ENCODE results near the gene SAT2. TPM values are rescaled to one million over a fixed set of nuclear protein-coding genes. Genes with fewer than 3 reads are reported as not detected.

SAT2 gene
- total and polyA plus RNA-seq, 12 donors, result 45.7 to 164 (median 69.0) TPM

DNA sequence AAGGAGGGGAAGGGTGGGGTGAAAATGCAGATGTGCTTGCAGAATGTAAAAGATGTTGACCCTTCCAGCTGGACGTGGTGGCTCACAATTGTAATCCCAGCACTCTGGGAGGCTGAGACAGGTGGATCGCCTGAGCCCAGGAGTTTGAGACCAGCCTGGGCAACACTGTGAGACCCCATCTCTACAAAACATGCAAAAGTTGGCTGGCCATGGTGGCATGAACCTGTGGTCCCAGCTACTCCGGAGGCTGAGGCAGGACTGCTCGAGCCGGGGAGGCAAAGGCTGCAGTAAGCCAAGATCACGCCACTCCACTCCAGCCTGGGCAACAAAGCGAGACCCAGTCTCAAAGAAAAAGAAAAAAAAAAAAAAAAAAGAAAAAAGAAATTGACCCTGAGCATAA is 40.9 kb upstream of the SAT2 start:
- Histone ChIP-seq H3K4me3 (no peak overlapping the region), H3K9me3 (peaks cover 0 to 6% (median 4%) of the 10 kb centered on the region in 11 donors), H3K36me3 (peaks cover 0 to 80% (median 46%) of the 10 kb centered on the region in 9 donors), H3K27me3 (no peaks in the 10 kb centered on the region), H3K4me1 (no peaks in the 10 kb centered on the region), H3K27ac (no peak overlapping the region)
- ATAC-seq (no peak), DNase-seq (no peak)
- TF ChIP-seq CTCF (IDR thresholded peaks at IDR 0.05), result no peak
- 95% methylated on average over 7 of the region's 7 CpGs for WGBS, 2 donors
- intact Hi-C loops (cut with DNase I), result no loop called here

DNA sequence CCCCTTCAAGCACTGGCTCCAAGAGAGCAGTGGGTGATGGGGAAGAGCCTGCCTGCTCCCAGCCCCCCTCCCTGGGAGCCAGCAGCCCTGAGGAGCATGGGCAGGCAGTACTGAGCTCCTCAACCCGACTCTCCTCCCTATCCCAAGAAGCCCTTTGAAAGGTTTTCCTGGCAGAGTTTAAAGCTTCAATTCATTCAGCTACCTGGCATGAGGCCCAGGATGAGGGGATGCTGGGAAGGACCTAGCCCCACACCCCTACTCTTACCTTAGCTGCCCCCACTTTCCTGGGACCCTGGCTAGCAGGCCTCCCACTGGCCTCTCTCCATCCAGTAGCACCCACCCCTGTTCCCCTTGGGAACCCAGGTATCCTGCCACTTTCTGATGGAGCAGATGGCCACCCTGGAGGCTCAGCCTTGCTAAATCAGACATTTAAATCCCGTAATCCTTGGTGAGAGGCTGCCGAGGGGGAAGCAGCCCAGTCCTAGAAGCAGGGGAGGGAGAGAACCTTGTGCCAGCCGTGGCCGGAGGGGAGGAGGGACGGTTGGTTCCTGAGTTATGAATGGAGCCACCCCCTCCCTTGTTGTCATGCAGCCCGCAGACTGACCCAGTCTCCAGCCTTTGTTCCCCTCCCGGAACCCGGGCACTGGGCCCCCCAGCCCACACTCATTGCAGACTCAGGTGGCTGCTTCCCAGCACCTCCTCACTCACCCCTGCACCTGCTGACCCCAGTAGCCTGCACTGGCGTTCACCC is 40.2 kb upstream of the SAT2 start:
- DNase-seq (no peak), ATAC-seq (no peak)
- Histone ChIP-seq H3K27ac (no peak overlapping the region), H3K4me1 (no peaks in the 10 kb centered on the region), H3K27me3 (no peaks in the 10 kb centered on the region), H3K9me3 (no peaks in the 10 kb centered on the region), H3K4me3 (no peak overlapping the region), H3K36me3 (peaks cover 0 to 74% (median 39%) of the 10 kb centered on the region in 9 donors)
- no peak for TF ChIP-seq CTCF (IDR thresholded peaks at IDR 0.05)
- intact Hi-C loops (cut with DNase I), result no loop called here
- 76 to 79% methylated on average over 10 of the region's 10 CpGs for WGBS, 2 donors

GRCh38 chr17:7656958-7657609 is 29.5 kb upstream of the SAT2 start:
- peak; percentile 73 to 87 for DNase-seq
- WGBS, 2 donors, result 21 to 25% methylated on average over 10 of the region's 10 CpGs
- TF ChIP-seq CTCF (IDR thresholded peaks at IDR 0.05), result no peak
- Histone ChIP-seq H3K4me3 (no peak overlapping the region), H3K27ac (peak overlapping the region in 4 of 10 donors; percentile 1 to 35 (median 28)), H3K36me3 (peaks cover 0 to 4% (median 0%) of the 10 kb centered on the region in 9 donors), H3K4me1 (peaks cover 0 to 16% (median 10%) of the 10 kb centered on the region in 9 donors), H3K9me3 (no peaks in the 10 kb centered on the region), H3K27me3 (peaks cover 0 to 15% (median 0%) of the 10 kb centered on the region in 7 donors)
- intact Hi-C loops (cut with DNase I), result no loop called here
- ATAC-seq, result peak; percentile 55 to 92 (median 76)

GRCh38 chr17:7655541-7655840 is 27.9 kb upstream of the SAT2 start:
- Histone ChIP-seq H3K9me3 (no peaks in the 10 kb centered on the region), H3K27me3 (peaks cover 0 to 31% (median 15%) of the 10 kb centered on the region in 7 donors), H3K27ac (no peak overlapping the region), H3K4me1 (peaks cover 3 to 32% (median 24%) of the 10 kb centered on the region in 9 donors), H3K4me3 (no peak overlapping the region), H3K36me3 (peaks cover 0 to 4% (median 0%) of the 10 kb centered on the region in 9 donors)
- WGBS, 2 donors, result 87 to 89% methylated on average over 17 of the region's 17 CpGs
- DNase-seq (no peak), ATAC-seq (no peak)
- intact Hi-C loops (cut with DNase I), result no loop called here
- TF ChIP-seq CTCF (IDR thresholded peaks at IDR 0.05), result no peak

Data from heart right ventricle (tissue), 16 donors.